Measurements from ENCODE around the gene ADCY7. TPM values are rescaled to one million over a fixed set of nuclear protein-coding genes. Genes with fewer than 3 reads are reported as not detected.

The ADCY7 gene
- total RNA-seq, 1 donor from 2014 or later: 36.2 TPM

- H3K27me3 ChIP-seq (ENCODE audit: control insufficient read depth, insufficient read depth, low read length): no peaks in the 10 kb centered on the region
- DNase-seq (ENCODE audit: low read depth): no peak
- no peaks in the 10 kb centered on the region for H3K36me3 ChIP-seq (ENCODE audit: control insufficient read depth, insufficient read depth, low read length)
- TF ChIP-seq CTCF (IDR thresholded peaks at IDR 0.05; ENCODE audit: insufficient read depth, low read length, poor library complexity, severe bottlenecking): no peak
- no peak overlapping the region for H3K4me3 ChIP-seq (ENCODE audit: low read depth, low read length)
Measured at GRCh38 chr16:50293041-50293783, 26.9 kb downstream of the ADCY7 start.

DNA sequence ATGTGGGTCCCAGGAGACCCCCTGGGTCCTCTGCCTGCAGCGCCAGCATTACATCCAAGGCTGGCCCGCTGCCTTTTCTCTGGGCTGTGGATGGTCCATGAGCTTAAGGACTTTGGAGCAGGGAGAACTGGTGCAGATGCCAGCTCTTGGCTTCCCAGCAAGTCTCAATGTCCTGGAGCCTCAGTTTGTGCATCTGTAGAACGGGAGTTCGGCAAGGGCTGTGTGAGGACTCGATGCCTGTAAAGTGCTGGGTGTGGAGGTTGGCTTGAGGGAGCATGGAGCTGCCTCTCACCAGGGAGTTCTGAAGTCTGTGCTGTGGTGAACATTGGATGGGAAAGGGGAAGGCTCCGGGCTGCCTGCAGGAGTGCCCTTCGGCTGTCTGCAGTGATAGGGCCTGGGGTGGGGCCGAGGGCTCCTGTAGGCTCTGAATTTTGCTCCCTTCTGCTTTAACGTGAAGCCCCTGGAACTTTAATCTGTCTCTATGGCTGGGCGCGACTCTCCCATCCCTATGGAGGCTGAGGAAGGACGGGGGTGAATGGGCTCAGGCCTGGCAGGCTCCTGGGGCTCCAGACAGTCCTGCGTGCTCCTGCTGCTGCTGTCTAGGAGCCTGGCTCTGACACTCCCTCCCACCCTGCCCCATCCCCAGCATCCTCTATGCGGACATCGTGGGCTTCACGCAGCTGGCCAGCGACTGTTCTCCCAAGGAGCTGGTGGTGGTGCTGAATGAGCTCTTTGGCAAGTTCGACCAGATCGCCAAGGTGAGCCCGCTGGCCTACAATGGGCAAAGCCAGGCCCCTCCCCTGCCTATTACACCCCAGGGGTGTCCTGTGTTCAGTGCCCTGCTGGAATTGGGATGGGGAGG, 27.9 kb downstream of the ADCY7 start:
- no peak for TF ChIP-seq CTCF (IDR thresholded peaks at IDR 0.05; ENCODE audit: insufficient read depth, low read length, poor library complexity, severe bottlenecking)
- Histone ChIP-seq H3K36me3 (ENCODE audit: control insufficient read depth, insufficient read depth, low read length) (no peaks in the 10 kb centered on the region), H3K4me3 (ENCODE audit: low read depth, low read length) (no peak overlapping the region), H3K27me3 (ENCODE audit: control insufficient read depth, insufficient read depth, low read length) (no peaks in the 10 kb centered on the region)
- DNase-seq (ENCODE audit: low read depth): no peak

DNA sequence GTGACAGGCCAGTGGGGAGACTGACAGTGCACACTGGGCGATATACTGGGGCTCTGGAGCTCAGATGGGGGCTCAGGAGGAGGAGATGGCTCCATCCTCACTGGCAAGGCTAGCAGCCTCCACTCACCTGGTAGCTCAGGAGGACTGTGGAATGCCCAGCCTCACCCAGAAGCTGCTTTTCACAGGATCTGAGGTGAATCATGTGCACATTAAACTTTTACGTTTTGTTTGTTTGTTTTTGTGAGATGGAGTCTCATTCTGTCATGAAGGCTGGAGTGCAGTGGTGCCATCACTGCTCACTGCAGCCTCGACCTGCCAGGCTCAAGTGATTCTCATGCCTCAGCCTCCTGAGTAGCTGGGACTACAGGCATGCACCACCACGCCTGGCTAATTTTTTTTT, 28.6 kb downstream of the ADCY7 start:
- no peak for DNase-seq (ENCODE audit: low read depth)
- no peaks in the 10 kb centered on the region for H3K36me3 ChIP-seq (ENCODE audit: control insufficient read depth, insufficient read depth, low read length)
- no peak for TF ChIP-seq CTCF (IDR thresholded peaks at IDR 0.05; ENCODE audit: insufficient read depth, low read length, poor library complexity, severe bottlenecking)
- no peak overlapping the region for H3K4me3 ChIP-seq (ENCODE audit: low read depth, low read length)
- H3K27me3 ChIP-seq (ENCODE audit: control insufficient read depth, insufficient read depth, low read length): no peaks in the 10 kb centered on the region

DNA sequence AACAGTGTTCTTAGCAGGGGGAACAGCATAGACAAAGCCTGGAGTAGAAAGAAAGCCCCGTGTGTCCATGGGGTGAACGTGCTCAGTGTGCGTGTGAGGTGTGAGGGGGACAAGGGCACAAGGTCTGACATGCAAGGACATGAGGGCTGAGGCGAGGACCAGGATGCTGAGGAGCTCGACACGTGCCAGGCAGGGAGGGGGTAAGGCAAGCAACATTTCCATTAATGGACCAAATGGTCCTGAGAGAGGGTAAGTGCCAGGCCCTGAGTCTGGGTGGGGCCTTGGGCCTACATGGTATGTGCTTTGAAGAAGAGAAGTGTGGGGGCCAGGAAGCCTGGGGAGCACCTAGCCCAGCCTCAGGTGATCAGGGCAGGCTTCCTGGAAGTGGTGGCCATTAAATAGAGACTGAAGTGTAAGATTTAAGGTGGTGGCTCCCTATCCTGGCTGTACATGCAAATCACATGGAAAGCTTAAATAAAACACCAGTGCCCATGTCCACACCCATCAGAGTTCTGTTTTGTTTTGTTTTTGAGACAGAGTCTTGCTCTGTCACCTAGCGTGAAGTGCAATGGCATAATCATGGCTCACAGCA, 29.3 kb downstream of the ADCY7 start:
- Histone ChIP-seq H3K27me3 (ENCODE audit: control insufficient read depth, insufficient read depth, low read length) (no peaks in the 10 kb centered on the region), H3K36me3 (ENCODE audit: control insufficient read depth, insufficient read depth, low read length) (no peaks in the 10 kb centered on the region), H3K4me3 (ENCODE audit: low read depth, low read length) (no peak overlapping the region)
- DNase-seq (ENCODE audit: low read depth): no peak
- TF ChIP-seq CTCF (IDR thresholded peaks at IDR 0.05; ENCODE audit: insufficient read depth, low read length, poor library complexity, severe bottlenecking): no peak

GRCh38 chr16:50296807-50297206, 30.5 kb downstream of the ADCY7 start:
- H3K36me3 ChIP-seq (ENCODE audit: control insufficient read depth, insufficient read depth, low read length): no peaks in the 10 kb centered on the region
- TF ChIP-seq CTCF (IDR thresholded peaks at IDR 0.05; ENCODE audit: insufficient read depth, low read length, poor library complexity, severe bottlenecking): no peak

More at GRCh38 chr16:50296807-50297206, 30.5 kb downstream of the ADCY7 start:
- H3K27me3 ChIP-seq (ENCODE audit: control insufficient read depth, insufficient read depth, low read length): no peaks in the 10 kb centered on the region
- H3K4me3 ChIP-seq (ENCODE audit: low read depth, low read length): no peak overlapping the region
- DNase-seq (ENCODE audit: low read depth): no peak
